NCI-H748 treated with DMSO at 0.1 percent for 48 hours (cell line): ENCODE measurements around the gene ZDHHC17.
"Not testable (repeated sequence)": the region's sequence is repeated elsewhere in the genome, so short reads cannot be mapped to it uniquely, and the experiment has no call there.

Source experiments
- DNase-seq: peaks from one replicate; lab custom pipeline; 2025; lab: John Stamatoyannopoulos, UW

The ZDHHC17 gene, protein sequence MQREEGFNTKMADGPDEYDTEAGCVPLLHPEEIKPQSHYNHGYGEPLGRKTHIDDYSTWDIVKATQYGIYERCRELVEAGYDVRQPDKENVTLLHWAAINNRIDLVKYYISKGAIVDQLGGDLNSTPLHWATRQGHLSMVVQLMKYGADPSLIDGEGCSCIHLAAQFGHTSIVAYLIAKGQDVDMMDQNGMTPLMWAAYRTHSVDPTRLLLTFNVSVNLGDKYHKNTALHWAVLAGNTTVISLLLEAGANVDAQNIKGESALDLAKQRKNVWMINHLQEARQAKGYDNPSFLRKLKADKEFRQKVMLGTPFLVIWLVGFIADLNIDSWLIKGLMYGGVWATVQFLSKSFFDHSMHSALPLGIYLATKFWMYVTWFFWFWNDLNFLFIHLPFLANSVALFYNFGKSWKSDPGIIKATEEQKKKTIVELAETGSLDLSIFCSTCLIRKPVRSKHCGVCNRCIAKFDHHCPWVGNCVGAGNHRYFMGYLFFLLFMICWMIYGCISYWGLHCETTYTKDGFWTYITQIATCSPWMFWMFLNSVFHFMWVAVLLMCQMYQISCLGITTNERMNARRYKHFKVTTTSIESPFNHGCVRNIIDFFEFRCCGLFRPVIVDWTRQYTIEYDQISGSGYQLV

DNA sequence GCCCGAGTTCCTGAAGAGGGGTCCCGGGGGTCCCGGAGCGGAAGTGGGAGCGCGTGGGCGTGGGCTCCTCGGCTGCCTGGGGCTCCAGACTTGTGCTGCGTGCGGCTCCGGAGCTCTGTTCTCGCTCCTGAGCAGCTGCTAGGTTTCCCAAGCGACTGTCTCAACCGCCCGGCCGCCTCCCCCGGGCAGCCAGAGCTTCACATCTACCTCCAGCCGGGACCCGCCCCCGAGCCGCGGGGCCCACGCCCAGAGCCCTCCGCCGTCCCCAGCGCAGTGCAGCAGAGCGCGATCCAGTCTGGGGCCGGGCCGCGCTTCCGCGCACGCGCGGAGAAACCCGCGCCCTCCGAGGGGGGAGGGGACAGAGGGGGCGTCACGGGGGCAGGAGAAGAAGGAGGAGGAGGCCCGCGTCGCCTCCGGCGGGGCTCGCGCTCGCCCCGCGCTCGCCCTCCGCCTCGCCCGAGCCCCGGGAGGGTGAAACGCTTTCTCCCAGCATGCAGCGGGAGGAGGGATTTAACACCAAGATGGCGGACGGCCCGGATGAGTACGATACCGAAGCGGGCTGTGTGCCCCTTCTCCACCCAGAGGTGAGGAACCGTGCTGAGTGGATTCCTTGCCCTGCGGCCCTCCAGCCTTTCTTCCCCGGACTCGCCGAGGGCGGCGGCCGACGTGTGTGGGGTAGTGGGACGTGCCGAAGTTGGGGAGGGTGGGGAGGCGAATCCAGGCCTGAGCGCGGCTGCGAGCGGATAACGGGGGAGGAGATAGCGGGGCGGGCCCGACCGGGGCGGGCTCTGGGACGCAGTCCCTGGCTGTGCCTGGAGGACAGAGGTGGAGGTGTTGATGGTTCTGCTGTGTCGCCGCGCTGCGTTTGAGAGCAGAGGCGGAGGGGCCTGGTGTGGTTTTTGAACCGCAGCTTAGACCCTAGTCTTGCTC lies at the start of gene ZDHHC17:
Gene ZDHHC17 (plus strand): TSS at position 370 of the 930 bp plus-strand sequence. CDS start 122 bp downstream, at position 492.
- peak; percentile 87 for DNase-seq

DNA sequence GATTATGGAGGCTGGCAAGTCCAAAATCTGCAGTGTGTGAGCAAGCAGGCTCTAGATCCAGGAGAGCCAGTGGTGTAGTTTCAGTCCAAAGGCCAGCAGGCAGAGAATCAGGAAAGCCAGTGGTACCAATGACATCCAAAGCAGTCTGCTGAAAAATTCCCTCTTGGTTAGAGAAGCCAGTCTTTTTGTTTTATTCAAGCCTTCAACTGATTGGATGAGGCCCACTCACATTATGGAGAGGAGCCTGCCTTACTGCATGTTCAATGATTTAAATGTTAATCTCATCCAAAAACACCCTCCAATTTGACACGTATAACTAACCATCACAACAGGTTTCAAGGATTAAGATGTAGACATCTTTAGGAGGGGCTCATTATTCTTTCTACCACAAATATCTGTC lies 49.5 kb upstream of the ZDHHC17 start:
- no peak for DNase-seq

DNA sequence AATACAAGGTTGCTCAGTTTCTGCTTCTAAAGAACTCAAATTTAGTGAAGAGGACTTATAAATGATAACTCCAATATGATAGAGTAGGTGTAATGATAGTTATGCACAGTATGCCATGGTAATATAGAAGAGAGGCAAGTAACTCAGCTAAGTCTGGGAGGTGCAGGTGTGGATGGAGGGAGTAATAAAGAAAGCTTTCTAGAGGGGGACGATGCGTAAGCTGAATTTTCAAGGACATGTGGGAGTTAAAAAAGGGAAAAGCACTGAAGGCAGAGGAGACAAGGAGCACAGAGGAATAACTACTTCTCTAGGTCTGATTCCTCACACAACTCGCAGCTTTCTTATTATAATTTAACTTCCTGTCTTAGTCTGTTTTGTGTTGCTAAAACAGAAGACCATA lies 49.1 kb upstream of the ZDHHC17 start:
- no peak for DNase-seq

DNA sequence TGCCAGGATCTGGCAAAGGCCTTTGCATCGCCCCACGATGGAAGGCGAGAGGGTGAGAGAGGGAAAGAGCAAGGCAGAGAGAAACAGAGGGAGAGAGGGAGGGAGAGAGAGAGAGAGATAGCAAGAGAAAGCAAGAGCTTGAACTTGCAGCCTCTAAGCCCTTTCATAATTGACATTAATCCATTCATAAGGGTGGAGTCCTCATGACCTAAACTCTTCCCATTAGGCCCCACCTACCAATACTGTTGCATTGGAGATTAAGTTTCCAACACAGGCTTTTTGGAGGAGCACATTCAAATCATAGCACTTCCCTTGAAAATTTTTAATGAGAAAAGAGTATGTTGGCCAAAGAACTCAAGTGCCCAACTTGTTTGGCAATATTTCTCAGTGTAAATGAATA lies 48.6 kb upstream of the ZDHHC17 start:
- DNase-seq, result no peak

DNA sequence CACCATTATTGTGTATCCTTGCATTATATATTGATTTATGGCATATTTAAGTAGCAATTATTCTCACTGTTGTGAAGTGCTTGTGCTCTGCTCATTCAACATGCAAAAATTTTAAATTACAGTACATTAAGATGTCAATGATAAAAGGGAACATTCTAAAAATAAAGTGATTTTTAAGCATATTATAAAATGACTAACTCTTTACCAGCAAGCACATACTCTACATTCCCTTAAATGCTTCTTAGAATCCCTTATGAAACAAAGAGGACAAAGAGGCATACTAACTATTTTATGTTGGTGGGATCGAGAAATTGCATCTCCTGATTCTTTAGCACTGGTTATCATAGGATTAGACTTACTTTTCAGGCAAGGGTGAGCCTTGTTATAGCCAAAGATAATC lies 46.6 kb upstream of the ZDHHC17 start:
- DNase-seq, result no peak

DNA sequence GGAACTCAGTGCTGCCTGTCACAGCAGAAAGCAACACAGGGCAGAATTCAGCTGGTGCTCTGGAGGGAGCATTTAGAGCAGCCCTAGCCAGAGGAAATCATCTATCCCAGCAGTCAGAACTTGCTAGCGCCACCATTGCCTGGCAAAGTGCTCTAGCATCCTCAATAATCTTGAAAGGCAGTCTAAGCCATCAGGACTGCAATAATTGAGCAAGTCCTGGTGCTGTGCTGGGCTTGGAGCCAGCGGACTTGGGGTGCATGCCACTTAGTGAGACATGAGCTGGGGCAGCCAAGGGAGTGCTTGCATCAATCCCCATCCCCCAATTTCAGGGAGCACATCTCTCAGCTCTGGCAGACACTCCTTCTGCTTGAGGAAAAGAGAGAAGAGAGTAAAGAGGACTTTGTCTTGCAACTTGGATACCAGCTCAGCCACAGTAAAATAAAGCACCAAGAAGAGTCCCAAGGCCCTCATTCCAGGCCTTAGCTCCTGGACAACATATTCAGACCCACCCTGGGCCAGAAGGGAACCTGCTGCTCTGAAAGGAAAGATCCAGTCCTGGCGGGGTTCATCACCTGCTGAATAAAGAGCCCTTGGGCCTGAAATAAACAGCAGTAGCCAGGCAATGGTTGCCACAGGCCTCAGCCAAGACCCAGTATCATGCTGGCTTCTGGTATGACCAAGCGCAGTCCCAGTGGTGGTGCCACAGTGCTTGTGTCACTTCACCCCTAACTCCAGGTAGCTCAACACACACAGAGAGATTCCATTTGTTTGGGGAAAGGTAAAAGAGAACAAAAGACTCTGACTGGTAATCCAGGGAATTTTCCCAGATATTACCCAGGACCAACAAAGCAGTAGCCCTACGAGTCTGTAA lies 44.5 kb upstream of the ZDHHC17 start:
- no peak for DNase-seq

DNA sequence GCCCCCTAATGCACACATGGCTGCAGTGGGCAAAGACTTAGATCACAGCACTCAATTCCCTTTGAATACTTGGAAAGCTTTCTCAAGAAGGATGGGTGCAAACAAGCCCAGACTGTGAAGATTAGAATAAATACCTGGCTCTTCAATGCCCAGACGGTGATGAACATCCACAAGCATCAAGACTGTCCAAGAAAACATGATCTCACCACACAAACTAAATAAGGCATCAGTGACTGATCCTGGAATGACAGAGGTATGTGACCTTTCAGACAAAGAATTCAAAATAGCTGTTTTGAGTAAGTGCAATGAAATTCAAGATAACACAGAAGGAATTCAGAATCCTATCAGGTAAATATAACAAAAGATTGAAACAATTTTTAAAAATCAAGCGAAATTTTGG lies 43.8 kb upstream of the ZDHHC17 start:
- DNase-seq, result no peak

DNA sequence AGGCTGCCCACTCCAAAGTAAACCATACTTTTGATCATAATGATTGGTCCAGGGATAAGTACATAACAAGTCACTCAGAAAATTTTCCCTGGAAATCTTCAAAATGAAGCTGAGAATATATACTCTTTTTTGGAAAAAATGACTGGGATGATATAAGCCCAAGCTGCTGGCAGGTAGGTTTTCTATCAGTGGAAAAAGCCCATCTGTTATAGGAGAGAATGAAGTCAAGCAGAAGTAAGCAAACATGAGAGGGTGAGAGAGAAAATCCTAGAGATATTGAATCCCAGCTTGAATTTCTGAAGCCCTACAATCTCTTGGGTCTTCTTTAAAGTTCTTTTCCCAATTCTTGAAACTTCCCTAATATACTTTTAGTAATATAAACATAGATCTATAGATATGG lies 37.3 kb upstream of the ZDHHC17 start:
- DNase-seq, result no peak

DNA sequence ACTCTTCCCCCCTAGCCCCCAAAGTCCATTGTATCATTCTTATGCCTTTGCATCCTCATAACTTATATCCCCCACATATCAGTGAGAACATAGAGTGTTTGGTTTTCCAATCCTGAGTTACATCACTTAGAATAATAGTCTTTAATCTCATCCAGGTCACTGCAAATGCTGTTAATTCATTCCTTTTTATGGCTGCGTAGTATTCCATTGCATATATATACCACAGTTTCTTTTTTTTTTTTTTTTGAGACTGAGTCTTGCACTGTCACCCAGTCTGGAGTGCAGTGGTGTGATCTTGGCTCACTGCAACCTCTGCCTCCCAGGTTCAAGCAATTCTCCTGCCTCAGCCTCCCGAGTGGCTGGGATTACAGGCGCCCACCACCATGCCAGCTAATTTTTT lies 31.7 kb upstream of the ZDHHC17 start:
- DNase-seq, result not testable (repeated sequence)

DNA sequence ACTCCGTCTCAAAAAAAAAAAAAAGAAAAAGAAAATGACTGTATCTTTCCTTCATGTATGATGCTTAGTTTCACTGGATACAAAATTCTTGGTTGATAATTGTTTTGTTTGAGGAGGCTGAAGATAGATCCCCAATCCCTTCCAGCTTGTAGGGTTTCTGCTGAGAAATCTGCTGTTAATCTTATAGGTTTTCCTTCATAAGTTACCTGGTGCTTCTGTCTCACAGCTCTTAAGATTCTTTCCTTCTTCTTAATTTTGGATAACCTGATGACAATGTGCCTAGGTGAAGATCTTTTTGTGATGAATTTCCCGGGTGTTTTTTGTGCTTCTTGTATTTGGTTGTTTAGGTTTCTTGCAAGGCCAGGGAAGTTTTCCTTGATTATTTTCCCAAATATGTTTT lies 26.2 kb upstream of the ZDHHC17 start:
- DNase-seq, result not testable (repeated sequence)

DNA sequence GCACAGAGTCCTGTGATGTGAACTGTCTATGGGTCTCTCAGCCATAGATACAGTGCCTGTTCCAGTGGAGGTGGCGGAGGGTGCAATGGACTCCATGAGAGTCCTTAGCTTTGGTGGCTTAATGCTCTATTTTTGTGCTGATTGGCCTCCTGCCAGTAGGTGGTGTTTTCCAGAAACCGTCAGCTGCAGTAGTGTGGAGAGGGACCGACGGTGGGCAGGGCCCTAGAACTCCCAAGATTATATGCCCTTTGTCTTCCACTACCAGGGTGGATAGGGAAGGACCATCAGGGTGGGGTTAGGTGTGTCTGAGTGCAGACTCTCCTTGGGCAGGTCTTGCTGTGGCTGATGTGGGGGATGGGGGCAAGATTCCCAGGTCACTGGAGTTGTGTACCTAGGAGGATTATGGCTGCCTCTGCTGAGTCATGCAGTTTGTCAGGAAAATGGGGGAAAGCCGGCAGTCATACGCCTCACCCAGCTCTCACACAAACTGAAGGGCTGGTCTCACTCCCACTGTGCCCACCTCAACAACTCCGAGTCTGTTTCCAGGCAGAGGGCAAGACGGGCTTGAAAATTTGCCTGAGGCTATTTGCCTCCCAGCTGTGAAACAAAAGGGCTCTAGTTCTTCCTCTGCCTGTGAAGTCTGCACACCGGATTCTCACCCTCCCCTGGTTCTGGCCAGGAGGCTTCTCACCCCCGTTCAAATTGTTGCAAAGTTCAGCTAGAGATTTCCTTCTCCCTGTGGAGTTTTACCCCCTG lies 24.9 kb upstream of the ZDHHC17 start:
- no peak for DNase-seq

DNA sequence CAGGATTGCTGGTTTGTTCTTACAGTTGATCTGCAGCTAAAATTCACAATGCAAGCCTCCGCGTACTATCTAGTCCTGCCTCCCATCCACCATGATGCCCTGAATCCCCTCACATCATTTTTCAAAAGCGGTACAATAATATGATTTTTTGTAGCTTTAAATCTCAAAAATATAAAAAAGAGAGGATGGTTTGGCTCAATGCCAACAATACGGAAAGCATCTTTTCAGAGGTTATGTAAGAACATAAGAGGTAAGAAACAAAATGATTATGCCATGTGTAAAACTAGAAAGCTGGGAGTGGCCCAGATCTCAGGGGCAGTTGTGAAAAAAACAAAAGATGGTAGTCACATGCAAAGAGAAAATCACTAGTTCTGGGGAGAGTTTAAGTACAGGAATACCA lies 24.0 kb upstream of the ZDHHC17 start:
- no peak for DNase-seq

DNA sequence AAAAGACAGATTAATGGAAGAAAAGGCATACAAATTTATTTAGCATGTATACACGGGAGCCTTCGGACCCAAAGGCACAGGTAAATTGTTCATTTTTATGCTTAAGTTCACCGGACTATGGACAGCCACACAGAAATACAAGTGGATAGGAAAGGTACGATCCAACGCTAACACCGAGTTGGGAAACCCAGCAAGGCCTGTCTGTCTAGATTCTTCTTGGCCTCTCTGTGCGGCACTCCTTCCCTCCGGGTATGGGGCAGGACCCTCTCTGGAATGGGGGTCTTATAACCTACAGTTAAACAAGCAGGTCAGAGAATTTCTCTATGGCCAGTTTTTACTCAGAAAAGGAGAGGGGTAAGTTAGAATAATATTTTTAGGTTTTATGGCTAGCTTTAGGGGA lies 23.4 kb upstream of the ZDHHC17 start:
- DNase-seq, result no peak

DNA sequence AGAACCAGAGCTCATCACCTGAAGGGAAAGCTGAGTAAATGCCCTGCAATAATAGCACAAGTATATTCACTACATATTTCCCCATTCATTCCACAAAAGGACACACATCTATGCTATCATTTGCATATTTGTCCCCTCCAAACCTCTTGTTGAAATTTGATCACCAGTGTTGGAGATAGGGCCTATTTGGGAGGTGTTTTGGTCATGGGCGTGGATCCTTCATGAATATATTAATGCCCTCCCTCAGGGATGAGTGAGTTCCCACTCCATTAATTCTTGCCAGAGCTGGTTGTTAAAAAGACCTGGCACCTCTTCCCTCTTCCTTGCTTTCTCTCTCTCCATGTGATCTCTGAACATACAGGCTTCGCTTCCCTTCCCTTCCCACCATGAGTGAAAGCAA lies 18.6 kb upstream of the ZDHHC17 start:
- no peak for DNase-seq

DNA sequence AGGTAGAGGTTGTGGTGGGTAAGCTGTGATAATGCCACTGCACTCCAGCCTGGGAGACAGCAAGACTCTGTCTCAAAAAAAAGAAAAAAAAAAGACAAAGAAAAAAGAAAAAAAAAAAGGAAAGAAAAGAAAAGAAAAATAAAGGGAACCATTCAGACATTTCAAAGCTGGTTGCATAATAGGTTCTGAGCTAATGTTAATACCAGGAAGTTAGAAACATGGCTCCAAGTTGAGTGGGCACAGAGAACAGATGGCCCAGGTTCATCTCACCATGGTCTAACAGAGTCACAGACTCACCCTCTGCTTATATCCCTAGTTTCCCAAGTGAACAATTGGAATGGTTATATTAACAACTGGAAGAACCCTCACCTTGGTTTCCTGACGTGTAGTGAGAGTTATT lies 17.4 kb upstream of the ZDHHC17 start:
- DNase-seq, result no peak

DNA sequence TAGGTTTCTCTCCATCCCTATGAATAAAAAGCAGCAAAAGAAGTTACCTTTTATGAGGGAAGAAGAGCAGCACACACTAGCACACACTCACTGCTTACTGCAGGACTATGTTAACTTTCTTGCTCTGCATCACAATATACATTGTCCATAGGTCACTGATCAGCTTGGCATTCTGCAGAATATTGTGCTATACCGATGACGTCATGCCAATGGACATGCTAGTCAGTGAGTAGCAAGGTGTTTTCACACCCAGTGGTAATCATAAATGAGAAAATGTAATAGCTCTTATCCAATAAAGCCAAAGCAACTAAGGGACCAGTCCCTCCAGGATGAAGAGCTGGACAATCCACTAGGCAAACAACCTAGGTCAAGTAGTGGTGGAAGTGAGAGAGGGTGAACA lies 16.7 kb upstream of the ZDHHC17 start:
- no peak for DNase-seq

DNA sequence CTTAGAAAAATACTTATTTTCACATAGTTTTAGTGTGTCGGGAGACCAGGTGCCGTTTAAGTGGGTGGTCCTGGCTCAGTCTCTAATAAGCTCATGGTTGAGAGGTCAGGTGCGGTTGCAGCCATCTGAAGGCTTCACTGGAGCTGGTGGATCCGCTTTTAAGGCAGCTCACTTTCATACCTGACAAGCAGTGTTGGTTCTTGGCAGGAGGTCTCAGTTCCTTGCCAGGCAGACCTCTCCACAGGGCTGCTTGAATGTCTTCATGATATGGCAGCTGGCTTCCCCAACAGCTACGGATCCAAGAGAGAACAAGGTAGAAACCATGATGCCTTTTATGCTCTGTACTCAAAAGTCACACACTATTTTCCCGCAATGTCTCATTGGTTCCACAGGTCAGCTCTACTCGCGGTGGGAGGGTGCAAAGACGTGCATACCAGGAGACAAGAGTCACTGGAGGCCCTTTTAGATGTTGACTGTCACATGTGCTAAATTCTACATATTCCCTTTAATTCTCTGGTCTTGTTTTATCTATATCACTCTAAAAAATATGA lies 8.0 kb upstream of the ZDHHC17 start:
- no peak for DNase-seq

DNA sequence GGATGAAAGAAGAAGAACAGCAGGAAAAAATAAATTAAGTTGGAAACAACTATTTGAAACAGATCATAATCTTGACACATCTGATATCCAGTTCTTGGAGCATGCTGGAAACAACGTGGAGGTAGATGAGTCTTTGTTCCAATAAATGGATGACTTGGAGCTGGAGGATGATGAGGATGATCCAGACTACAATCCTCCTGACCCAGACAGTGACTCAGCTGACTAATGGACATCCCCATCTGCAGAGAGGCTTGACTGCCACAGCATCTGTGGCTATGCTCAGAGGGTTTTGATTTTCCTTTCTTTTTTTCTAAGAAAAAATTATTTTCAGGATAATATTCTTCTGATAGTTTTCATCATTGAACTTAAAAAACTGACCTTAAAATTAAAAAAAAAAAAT lies 6.2 kb upstream of the ZDHHC17 start:
- DNase-seq, result no peak

DNA sequence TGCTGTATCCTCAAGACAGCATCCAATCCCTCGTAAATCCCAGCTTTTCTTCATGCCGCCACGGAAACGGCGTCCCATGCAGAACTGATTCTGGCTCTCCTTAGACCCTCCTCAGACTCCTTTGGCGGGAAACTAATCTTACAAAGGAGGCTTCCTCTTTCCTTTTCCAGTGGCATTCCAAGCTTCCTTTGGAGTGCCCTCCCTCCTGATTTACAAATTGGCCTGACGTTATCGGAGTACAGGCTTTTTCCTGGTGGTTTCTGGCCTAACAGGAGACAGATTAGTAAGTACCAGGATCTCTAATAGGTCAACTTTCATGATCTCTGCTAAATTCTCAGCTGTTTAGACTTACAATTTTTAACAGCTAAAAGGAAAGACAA lies 1.3 kb upstream of the ZDHHC17 start:
- no peak for DNase-seq

DNA sequence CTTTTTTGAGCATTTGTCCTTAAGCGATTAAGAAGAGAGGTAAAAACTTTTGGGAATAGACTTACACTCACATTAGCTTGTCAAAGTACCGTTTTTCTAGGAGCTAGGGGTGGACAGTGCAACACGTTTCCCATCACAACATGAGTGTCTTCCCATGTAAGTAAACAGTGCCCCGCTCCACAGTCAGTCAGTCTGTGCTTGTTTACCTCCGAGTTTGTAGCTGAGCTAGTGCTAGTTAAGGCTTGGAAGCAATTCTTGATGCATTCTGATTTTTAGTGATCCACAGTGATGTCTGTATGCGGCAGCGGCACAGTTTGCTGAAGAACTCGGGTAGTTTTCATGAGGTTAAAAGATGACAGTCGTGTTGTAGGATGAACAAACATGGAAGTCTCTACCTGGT lies 941 bp downstream of the ZDHHC17 start:
- DNase-seq, result peak; percentile 8

DNA sequence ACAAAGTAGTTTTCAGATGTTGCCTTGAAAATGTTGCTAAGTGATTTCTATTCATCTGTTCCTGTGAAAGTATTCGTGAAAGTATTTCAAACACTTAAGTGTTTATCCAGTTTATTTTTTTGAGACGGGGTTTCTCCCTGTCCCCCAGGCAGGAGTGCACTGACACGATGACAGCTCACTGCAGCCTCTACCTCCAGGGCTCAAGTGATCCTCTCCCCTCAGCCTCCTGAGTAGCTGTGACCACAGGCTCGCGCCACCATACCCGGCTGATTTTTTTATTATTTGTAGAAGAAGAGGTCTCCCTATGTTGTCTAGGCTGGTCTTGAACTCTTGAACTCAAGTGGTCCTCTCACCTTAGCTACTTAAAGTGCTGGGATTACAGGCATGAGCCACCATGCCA lies 1.7 kb downstream of the ZDHHC17 start:
- DNase-seq, result no peak
